ENCODE results near the gene OXER1. TPM values are rescaled to one million over a fixed set of nuclear protein-coding genes. Genes with fewer than 3 reads are reported as not detected.

Gene OXER1
- total and polyA plus RNA-seq, 2 of the 13 experiments (the other 11 are each of a cell fraction or from before 2014, with no cell fraction given), result 8.0 to 9.0 TPM

GRCh38 chr2:42755191-42755880, 8.6 kb downstream of the OXER1 start (continued):
- TF ChIP-seq RFXAP (CRISPR knock-in tag; IDR thresholded peaks at IDR 0.05; ENCODE audit: borderline replicate concordance), result no peak
- TF ChIP-seq MTERF4 (CRISPR knock-in tag; IDR thresholded peaks at IDR 0.05), result no peak
- TF ChIP-seq SNAI1 (CRISPR knock-in tag; IDR thresholded peaks at IDR 0.05; ENCODE audit: borderline replicate concordance), result no peak
- TF ChIP-seq CBX1 (IDR thresholded peaks at IDR 0.05; ENCODE audit: low read depth), result no peak
- no peak for TF ChIP-seq ZNF33B (CRISPR knock-in tag; IDR thresholded peaks at IDR 0.05)
- no peak for TF ChIP-seq ZNF350 (CRISPR knock-in tag; IDR thresholded peaks at IDR 0.05; ENCODE audit: borderline replicate concordance, low read depth)
- TF ChIP-seq HDAC1 (CRISPR knock-in tag; IDR thresholded peaks at IDR 0.05), result no peak
- no peak for TF ChIP-seq ATF6 (CRISPR knock-in tag; conservative IDR thresholded peaks at IDR 0.05)
- TF ChIP-seq RBFOX2 (IDR thresholded peaks at IDR 0.05; ENCODE audit: low read depth, low read length), result no peak
- TF ChIP-seq DRAP1 (CRISPR knock-in tag; IDR thresholded peaks at IDR 0.05), result no peak
- no peak for TF ChIP-seq HIVEP1 (CRISPR knock-in tag; IDR thresholded peaks at IDR 0.05)
